Caco-2 (cell line): ENCODE measurements around the gene UFC1. TPM values are rescaled to one million over a fixed set of nuclear protein-coding genes. Genes with fewer than 3 reads are reported as not detected.

Experiments used
- BruUV-seq: library from RNA; stranded (reverse); fragments of 400-500 nt; replicated peaks from 2 replicates; lab custom pipeline; 2021; lab: Mats Ljungman, UMichigan
- CTCF ChIA-PET: fragments of 300-600 bp; sonication (Branson Sonifier 250); formaldehyde crosslinking; loops from one replicate; lab custom pipeline; 2022; ENCODE audit warnings: antibody characterized with exemption; lab: Charles Lee
- POLR2A ChIA-PET: fragments of 300-600 bp; sonication (Branson Sonifier 250); formaldehyde crosslinking; loops from one replicate; lab custom pipeline; 2022; ENCODE audit warnings: antibody characterized with exemption; lab: Charles Lee
- DNase-seq, 2 experiments: peaks; one replicate each; pipeline versions ENCODE4 v3.0.0 to v3.0.0-alpha.2; 2020 to 2022
- H3K27me3 ChIP-seq: replicated peaks from 2 replicates; pipeline ENCODE4 v1.6.0; 2011; ENCODE audit warnings: low read length; ENCODE audit not compliant: control insufficient read depth, insufficient read depth
- H3K36me3 ChIP-seq: 2 replicates; pipeline ENCODE4 v1.5.1; 2011; ENCODE audit warnings: low read length; ENCODE audit not compliant: control insufficient read depth, insufficient read depth
- H3K4me1 ChIP-seq: fragments of 250-450 bp; sonication (Bioruptor Pico); 2 replicates; pipeline ENCODE4 v1.5.1; 2020; ENCODE audit warnings: mild to moderate bottlenecking
- H3K4me3 ChIP-seq: 2 replicates; pipeline ENCODE4 v1.5.1; 2011; ENCODE audit warnings: low read depth, mild to moderate bottlenecking, control low read depth, low read length
- H3K9me3 ChIP-seq: fragments of 250-450 bp; sonication (Bioruptor Pico); 2 replicates; pipeline ENCODE4 v1.5.1; 2020; ENCODE audit warnings: mild to moderate bottlenecking, moderate library complexity
- H3K27ac Mint-ChIP-seq: one replicate; pipeline ENCODE4 v1.8.0; 2022; ENCODE audit warnings: mixed read lengths; ENCODE audit not compliant: unreplicated experiment
- H3K27me3 Mint-ChIP-seq: one replicate; pipeline ENCODE4 v1.8.0; 2022; ENCODE audit warnings: mixed read lengths; ENCODE audit not compliant: insufficient read depth, unreplicated experiment
- H3K36me3 Mint-ChIP-seq: one replicate; pipeline ENCODE4 v1.8.0; 2022; ENCODE audit warnings: mild to moderate bottlenecking, mixed read lengths; ENCODE audit not compliant: insufficient read depth, unreplicated experiment
- H3K4me1 Mint-ChIP-seq: one replicate; pipeline ENCODE4 v1.8.0; 2022; ENCODE audit warnings: low read depth, mixed read lengths; ENCODE audit not compliant: unreplicated experiment
- H3K4me3 Mint-ChIP-seq: one replicate; pipeline ENCODE4 v1.8.0; 2022; ENCODE audit warnings: mild to moderate bottlenecking, moderate library complexity, mixed read lengths; ENCODE audit not compliant: unreplicated experiment
- H3K9me3 Mint-ChIP-seq: one replicate; pipeline ENCODE4 v1.8.0; 2022; ENCODE audit warnings: mixed read lengths; ENCODE audit not compliant: unreplicated experiment
- CTCF ChIP-seq, 2 experiments: fragments of 200-600 bp in 1 of 2; IDR thresholded peaks; 1 replicate in 1 of 2; 2 replicates in 1 of 2; pipeline versions ENCODE4 v1.5.1 to v1.8.0; 2011 to 2022; ENCODE audit warnings: antibody characterized with exemption in 1 of 2, control low read depth in 1 of 2, inconsistent platforms in 1 of 2, low read depth in 1 of 2, low read length in 1 of 2, mild to moderate bottlenecking in 1 of 2, moderate library complexity in 1 of 2; ENCODE audit not compliant: insufficient read depth in 1 of 2, severe bottlenecking in 1 of 2, unreplicated experiment in 1 of 2
- intact Hi-C: fragments of 100-400 bp; cut with micrococcal nuclease; formaldehyde crosslinking; loops from one replicate; pipeline ENCODE4 v1.10.0; 2022; ENCODE audit not compliant: unreplicated experiment
- total RNA-seq: library from RNA; stranded (reverse); gene quantifications from 2 replicates; pipeline ENCODE4 v1.2.3, GENCODE V29; 2022

Gene UFC1
- total RNA-seq, 1 experiment from 2014 or later = 98.2 TPM

DNA sequence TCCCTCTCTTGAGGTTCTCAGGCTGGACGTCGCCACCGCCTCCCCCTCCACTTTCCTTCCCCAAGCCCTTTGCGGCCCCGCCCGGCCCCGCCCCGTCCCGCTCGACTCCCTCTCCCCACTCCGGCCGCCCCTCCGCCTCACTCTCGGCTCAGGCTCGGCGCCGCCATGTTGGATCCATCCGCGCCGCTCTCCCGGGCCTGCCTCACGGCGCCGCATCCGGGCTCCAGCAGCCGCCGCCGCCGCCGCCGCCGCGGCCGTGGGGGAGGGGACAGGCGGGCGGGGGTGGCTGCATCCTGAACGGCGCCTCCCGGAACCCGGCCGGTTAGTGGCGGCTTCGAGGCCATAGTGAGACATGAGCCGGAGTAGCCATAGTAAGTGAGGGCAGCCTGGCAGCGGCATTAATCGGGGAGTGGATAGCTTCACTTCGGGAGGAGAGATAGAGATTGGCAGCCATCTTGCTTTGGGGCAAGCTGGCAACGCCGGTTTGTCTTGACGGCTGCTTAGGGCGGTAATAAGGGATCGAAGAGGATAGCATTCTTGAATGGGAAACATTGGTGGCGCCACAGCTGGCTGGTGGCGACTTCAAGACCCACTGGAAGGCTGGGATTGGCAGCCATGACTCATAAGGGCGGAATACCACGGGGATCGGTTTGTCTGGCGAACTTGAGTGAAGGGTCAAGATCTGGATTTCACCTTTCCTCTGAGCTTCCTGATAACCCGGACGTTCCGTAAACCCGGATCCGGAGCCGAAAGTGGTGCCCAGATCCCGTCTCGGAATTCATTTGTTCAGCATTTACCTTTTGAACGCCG lies 21.2 kb upstream of the UFC1 start, which contains the start of gene DEDD:
TSS of gene DEDD (minus strand) at position 258 of the 810 bp plus-strand sequence. CDS start 8,205 bp downstream, outside the sequence.
- peak; percentile 93 to 96 for DNase-seq
- Histone ChIP-seq H3K4me3 (peak within 1 kb of the TSS; percentile 71), H3K27me3 (no peaks in the 10 kb centered on the region), H3K36me3 (no peaks in the 10 kb centered on the region; the same call in 1 of the 2 replicates), H3K9me3 (no peaks in the 10 kb centered on the region), H3K4me1 (no peaks in the 10 kb centered on the region)
- Mint-ChIP-seq H3K4me3 (no peak within 1 kb of the TSS), H3K9me3 (no peaks in the 10 kb centered on the region), H3K27me3 (no peaks in the 10 kb centered on the region), H3K36me3 (peaks cover 1% of the 10 kb centered on the region), H3K4me1 (peaks cover 10% of the 10 kb centered on the region), H3K27ac (no peak within 1 kb of the TSS)
- intact Hi-C loops = loop anchor here (1.0 kb wide), 2 partner anchors 13 to 21 kb away; partner anchors contain the start of gene UFC1
- BruUV-seq = no TSS peak
- no peak for TF ChIP-seq CTCF (IDR thresholded peaks at IDR 0.05; ENCODE audit: insufficient read depth in 1 of 2, low read depth in 1 of 2, low read length in 1 of 2, severe bottlenecking in 1 of 2, unreplicated experiment in 1 of 2)
- ChIA-PET POLR2A (interaction anchor here (0.5 to 2.4 kb wide), 9 partner anchors 8 to 113 kb away, joined by 3 to 15 read pairs (median 6); partner anchors contain the start of genes F11R, NIT1, PFDN2 and PPOX), CTCF (interaction anchor here (0.5 to 1.6 kb wide), 7 partner anchors 11 to 93 kb away, joined by 3 to 6 read pairs (median 3); partner anchors contain the start of genes KLHDC9, NIT1, PFDN2 and PPOX)

DNA sequence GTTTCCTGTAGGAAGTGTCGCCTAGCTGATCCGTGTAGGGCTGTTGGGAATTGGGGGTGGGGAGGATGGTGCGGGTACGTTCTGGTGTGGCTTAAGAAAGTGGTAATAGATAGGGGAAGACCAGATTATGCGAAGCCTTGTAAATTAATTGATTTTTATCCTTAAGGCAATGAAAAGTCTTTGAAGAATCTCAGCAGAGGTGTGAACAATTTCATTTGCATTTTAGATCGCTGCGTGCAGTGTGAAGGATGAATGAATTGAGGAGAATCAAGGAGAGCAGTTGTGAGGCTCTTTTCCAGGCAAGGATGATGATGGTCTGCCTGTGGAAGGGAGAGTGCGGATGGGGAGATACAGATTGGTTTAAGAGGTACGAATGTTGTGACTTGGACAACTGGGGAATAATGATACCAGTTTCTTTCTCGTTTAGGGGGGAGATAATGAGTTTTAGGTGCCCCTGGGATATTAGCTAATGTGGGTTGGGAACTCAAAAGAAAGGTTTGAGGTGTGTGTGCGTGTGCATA lies 20.5 kb upstream of the UFC1 start:
- no peak overlapping the region for H3K4me3 Mint-ChIP-seq
- H3K4me1 ChIP-seq = no peaks in the 10 kb centered on the region
- H3K9me3 Mint-ChIP-seq = no peaks in the 10 kb centered on the region
- TSS peak; percentile 75 for BruUV-seq
- no peak overlapping the region for H3K27ac Mint-ChIP-seq
- H3K36me3 Mint-ChIP-seq = no peaks in the 10 kb centered on the region
- ChIA-PET POLR2A (interaction anchor here (0.6 to 2.4 kb wide), 7 partner anchors 7 to 112 kb away, joined by 3 to 15 read pairs (median 6); partner anchors contain the start of genes F11R, NIT1, PFDN2 and PPOX), CTCF (interaction anchor here (0.5 to 1.6 kb wide), 7 partner anchors 12 to 139 kb away, joined by 3 to 11 read pairs (median 4); partner anchors contain the start of genes KLHDC9, NIT1, PFDN2 and PPOX)
- no peak for DNase-seq
- no peaks in the 10 kb centered on the region; the same call in 1 of the 2 replicates for H3K36me3 ChIP-seq
- no peak for TF ChIP-seq CTCF (IDR thresholded peaks at IDR 0.05; ENCODE audit: insufficient read depth in 1 of 2, low read depth in 1 of 2, low read length in 1 of 2, severe bottlenecking in 1 of 2, unreplicated experiment in 1 of 2)
- H3K4me3 ChIP-seq = peak overlapping the region; percentile 71
- no peaks in the 10 kb centered on the region for H3K9me3 ChIP-seq
- H3K4me1 Mint-ChIP-seq = peaks cover 12% of the 10 kb centered on the region
- intact Hi-C loops = loop anchor here (1.0 kb wide), 1 partner anchor 20 kb away; the partner anchor contains the start of gene UFC1
- no peaks in the 10 kb centered on the region for H3K27me3 ChIP-seq
- H3K27me3 Mint-ChIP-seq = no peaks in the 10 kb centered on the region

- no peaks in the 10 kb centered on the region for H3K9me3 Mint-ChIP-seq
- no peak overlapping the region for H3K27ac Mint-ChIP-seq
- no peaks in the 10 kb centered on the region for H3K27me3 Mint-ChIP-seq
- Histone ChIP-seq H3K36me3 (no peaks in the 10 kb centered on the region; the same call in 1 of the 2 replicates), H3K27me3 (no peaks in the 10 kb centered on the region), H3K4me3 (no peak overlapping the region), H3K9me3 (no peaks in the 10 kb centered on the region), H3K4me1 (no peaks in the 10 kb centered on the region)
- no peaks in the 10 kb centered on the region for H3K36me3 Mint-ChIP-seq
- POLR2A ChIA-PET = interaction anchor here (1.1 kb wide), 1 partner anchor 17 kb away, joined by 3 read pairs; no protein-coding TSS in a partner anchor
- CTCF ChIA-PET = interaction anchor here (0.6 kb wide), 1 partner anchor 11 kb away, joined by 3 read pairs; no protein-coding TSS in a partner anchor
- peaks cover 17% of the 10 kb centered on the region for H3K4me1 Mint-ChIP-seq
- DNase-seq = no peak
- BruUV-seq = no TSS peak
- TF ChIP-seq CTCF (IDR thresholded peaks at IDR 0.05; ENCODE audit: insufficient read depth in 1 of 2, low read depth in 1 of 2, low read length in 1 of 2, severe bottlenecking in 1 of 2, unreplicated experiment in 1 of 2) = no peak
- intact Hi-C loops = no loop called here
- no peak overlapping the region for H3K4me3 Mint-ChIP-seq
Measured at GRCh38 chr1:161137881-161138280, 15.9 kb upstream of the UFC1 start.
